Measurements from ENCODE around the gene PCYT1A. TPM values are rescaled to one million over a fixed set of nuclear protein-coding genes. Genes with fewer than 3 reads are reported as not detected.
A peak's percentile ranks its signal among the peaks of the same experiment; 100 is the strongest.
"Not testable (repeated sequence)": the region's sequence is repeated elsewhere in the genome, so short reads cannot be mapped to it uniquely, and the experiment has no call there.

PCYT1A gene
- total and polyA plus RNA-seq, 10 of the 15 experiments (the other 5 are each of a cell fraction or from before 2014, with no cell fraction given): 10.8 to 64.3 (median 48.6) TPM

- in situ Hi-C loops (cut with MboI); intact Hi-C loops (cut with micrococcal nuclease; ENCODE audit: unreplicated experiment); ATAC-seq; DNase-seq (ENCODE audit: low read depth, low spot score); H2AFZ ChIP-seq (ENCODE audit: control insufficient read depth, low read depth, low read length); H3K27me3 ChIP-seq (replicated peaks in 1 of 2; ENCODE audit: control insufficient read depth in 2 of 2, insufficient read depth in 2 of 2, low read length in 1 of 2); BruUV-seq (replicated peaks); H3K79me2 ChIP-seq (ENCODE audit: control insufficient read depth, insufficient read depth, low read length); H3K9ac ChIP-seq (ENCODE audit: control insufficient read depth, insufficient read depth, low read length); SMC1A ChIA-PET (ENCODE audit: uncharacterized antibody, unreplicated experiment); H3K4me1 ChIP-seq (ENCODE audit: control insufficient read depth, insufficient read depth, low read length); H3K4me3 ChIP-seq; POLR2A ChIA-PET; CTCF ChIA-PET; H4K20me1 ChIP-seq (ENCODE audit: control insufficient read depth, insufficient read depth); H3K36me3 ChIP-seq (ENCODE audit: control insufficient read depth in 2 of 2, insufficient read depth in 2 of 2, low read length in 1 of 2); H3K4me2 ChIP-seq (ENCODE audit: control insufficient read depth, insufficient read depth); H3K27ac ChIP-seq (ENCODE audit: control insufficient read depth, insufficient read depth); FAIRE-seq; H3K9me3 ChIP-seq (replicated peaks; ENCODE audit: control insufficient read depth, insufficient read depth, low read length): not testable (repeated sequence)
- peak; percentile 66 for TF ChIP-seq PKNOX1 (IDR thresholded peaks at IDR 0.05)
- 49% methylated on average over 11 of the region's 11 CpGs for WGBS (ENCODE audit: insufficient coverage, insufficient replicate concordance, low lambda C conversion rate, missing lambda C conversion rate)
- RAD21 ChIA-PET (ENCODE audit: unreplicated experiment): interaction anchor here (1.0 kb wide), 1 partner anchor 312 kb away, joined by 3 read pairs; no protein-coding TSS in a partner anchor
These were observed 77.4 kb downstream of the PCYT1A start for GRCh38 chr3:196209944-196210672.

GRCh38 chr3:196208942-196209695, 78.4 kb downstream of the PCYT1A start:
- Histone ChIP-seq H3K27ac (ENCODE audit: control insufficient read depth, insufficient read depth) (no peak overlapping the region), H3K36me3 (ENCODE audit: control insufficient read depth in 2 of 2, insufficient read depth in 2 of 2, low read length in 1 of 2) (no peaks in the 10 kb centered on the region), H3K9me3 (replicated peaks; ENCODE audit: control insufficient read depth, insufficient read depth, low read length) (no peaks in the 10 kb centered on the region; the same call in 2 of the 3 replicates), H3K9ac (ENCODE audit: control insufficient read depth, insufficient read depth, low read length) (no peak overlapping the region), H4K20me1 (ENCODE audit: control insufficient read depth, insufficient read depth) (no peaks in the 10 kb centered on the region), H3K4me1 (ENCODE audit: control insufficient read depth, insufficient read depth, low read length) (no peaks in the 10 kb centered on the region), H3K4me3 (no peak overlapping the region), H3K27me3 (replicated peaks in 1 of 2; ENCODE audit: control insufficient read depth in 2 of 2, insufficient read depth in 2 of 2, low read length in 1 of 2) (no peaks in the 10 kb centered on the region), H3K79me2 (ENCODE audit: control insufficient read depth, insufficient read depth, low read length) (no peaks in the 10 kb centered on the region), H3K4me2 (ENCODE audit: control insufficient read depth, insufficient read depth) (no peak overlapping the region), H2AFZ (ENCODE audit: control insufficient read depth, low read depth, low read length) (no peak overlapping the region)
- SMC1A ChIA-PET (ENCODE audit: uncharacterized antibody, unreplicated experiment): no interaction called here
- ATAC-seq: no peak
- CTCF ChIA-PET: no interaction called here
- POLR2A ChIA-PET: no interaction called here
- WGBS (ENCODE audit: insufficient coverage, insufficient replicate concordance, low lambda C conversion rate, missing lambda C conversion rate): 68% methylated on average over 19 of the region's 24 CpGs
- BruUV-seq (replicated peaks): no TSS peak
- DNase-seq (ENCODE audit: low read depth, low spot score): no peak
- in situ Hi-C loops (cut with MboI) (no loop called here), intact Hi-C loops (cut with micrococcal nuclease; ENCODE audit: unreplicated experiment) (no loop called here)
- no peak for FAIRE-seq
- RAD21 ChIA-PET (ENCODE audit: unreplicated experiment): interaction anchor here (1.0 kb wide), 1 partner anchor 313 kb away, joined by 3 read pairs; no protein-coding TSS in a partner anchor
- TF ChIP-seq RB1 (IDR thresholded peaks at IDR 0.05; ENCODE audit: borderline replicate concordance) (no peak), HCFC1 (IDR thresholded peaks at IDR 0.05; ENCODE audit: low read length) (no peak), MEF2A (IDR thresholded peaks at IDR 0.05; ENCODE audit: insufficient read depth, low read depth, low read length) (no peak), POLR2AphosphoS5 (IDR thresholded peaks at IDR 0.05; ENCODE audit: low read length) (no peak), CEBPZ (IDR thresholded peaks at IDR 0.05; ENCODE audit: low read depth, low read length) (no peak), HDAC2 (IDR thresholded peaks at IDR 0.05) (no peak), MYB (IDR thresholded peaks at IDR 0.05; ENCODE audit: borderline replicate concordance, low read depth, low read length) (no peak), TBL1XR1 (IDR thresholded peaks at IDR 0.05; ENCODE audit: low read depth, low read length) (no peak), SMC3 (IDR thresholded peaks at IDR 0.05; ENCODE audit: borderline replicate concordance, low read length) (no peak), MEF2B (IDR thresholded peaks at IDR 0.05; ENCODE audit: partially characterized antibody, poor library complexity, severe bottlenecking) (no peak), CREM (IDR thresholded peaks at IDR 0.05; ENCODE audit: low read depth) (no peak)

Data from GM12878 (cell line).